DMS 273 (cell line): ENCODE measurements around the gene EFEMP1.

Experiments used
- DNase-seq: peaks from one replicate; lab custom pipeline; 2025; ENCODE audit not compliant: unreplicated experiment; lab: John Stamatoyannopoulos, UW

EFEMP1 gene

GRCh38 chr2:55901322-55901721, 22.3 kb downstream of the EFEMP1 start:
- no peak for DNase-seq

GRCh38 chr2:55899881-55900280, 23.7 kb downstream of the EFEMP1 start:
- DNase-seq: no peak

GRCh38 chr2:55898386-55899040, 25.1 kb downstream of the EFEMP1 start:
- DNase-seq: no peak

- no peak for DNase-seq
These were observed 26.9 kb downstream of the EFEMP1 start for GRCh38 chr2:55896633-55897032.

- no peak for DNase-seq
These were observed 28.9 kb downstream of the EFEMP1 start for GRCh38 chr2:55894720-55895119.

- no peak for DNase-seq
These were observed 31.9 kb downstream of the EFEMP1 start for GRCh38 chr2:55891671-55892094.

GRCh38 chr2:55888936-55889335, 34.6 kb downstream of the EFEMP1 start:
- DNase-seq: no peak

- no peak for DNase-seq
These were observed 35.5 kb downstream of the EFEMP1 start for GRCh38 chr2:55887901-55888624.

GRCh38 chr2:55887351-55887750, 36.2 kb downstream of the EFEMP1 start:
- DNase-seq: no peak

GRCh38 chr2:55885944-55886281, 37.7 kb downstream of the EFEMP1 start:
- DNase-seq: no peak

- DNase-seq: peak; percentile 10
These were observed 38.2 kb downstream of the EFEMP1 start for GRCh38 chr2:55885127-55885943.

GRCh38 chr2:55883829-55884228, 39.8 kb downstream of the EFEMP1 start:
- no peak for DNase-seq

- DNase-seq: no peak
These were observed 40.2 kb downstream of the EFEMP1 start for GRCh38 chr2:55883357-55883756.

- DNase-seq: no peak
These were observed 40.6 kb downstream of the EFEMP1 start for GRCh38 chr2:55882954-55883353.

GRCh38 chr2:55880416-55881143, 43.0 kb downstream of the EFEMP1 start:
- DNase-seq: no peak

- no peak for DNase-seq
These were observed 43.6 kb downstream of the EFEMP1 start for GRCh38 chr2:55879976-55880375.

GRCh38 chr2:55877087-55877436, 46.5 kb downstream of the EFEMP1 start:
- DNase-seq: no peak

GRCh38 chr2:55876429-55877086, 47.0 kb downstream of the EFEMP1 start:
- no peak for DNase-seq

GRCh38 chr2:55875434-55876135, 48.0 kb downstream of the EFEMP1 start:
- DNase-seq: no peak

- no peak for DNase-seq
These were observed 49.2 kb downstream of the EFEMP1 start for GRCh38 chr2:55874338-55874737.
